CD4-positive, alpha-beta T cell (primary cell): Measurements from ENCODE around the gene PIM2. TPM values are rescaled to one million over a fixed set of nuclear protein-coding genes. Genes with fewer than 3 reads are reported as not detected.

ENCODE experiments used
- ATAC-seq: fragments of 200-7000 bp; cut with Tn5 transposase; one replicate; pipeline ENCODE4 v1.10.0; 2022; ENCODE audit warnings: mild to moderate bottlenecking; ENCODE audit not compliant: poor library complexity
- CTCF ChIA-PET: fragments of 350-600 bp; sonication (Branson Sonifier 250); formaldehyde crosslinking; loops from one replicate; lab custom pipeline; 2021; ENCODE audit warnings: antibody characterized with exemption, inconsistent platforms; lab: Charles Lee
- POLR2A ChIA-PET: fragments of 350-600 bp; sonication (Branson Sonifier 250); formaldehyde crosslinking; loops from one replicate; lab custom pipeline; 2021; ENCODE audit warnings: antibody characterized with exemption, inconsistent platforms; lab: Charles Lee
- DNase-seq, 14 experiments: peaks; one replicate each; pipeline ENCODE4 v3.0.0-alpha.2; 2013 to 2020; ENCODE audit warnings: mixed read lengths in 2 of 14
- H3K27ac ChIP-seq, 2 donors: one replicate each; pipeline versions ENCODE4 v1.5.1 to v1.7.0; 2013; ENCODE audit warnings: low read length in 2 of 2, low read depth in 1 of 2, mild to moderate bottlenecking in 1 of 2
- H3K27me3 ChIP-seq, 2 experiments: 1 replicate in 1 of 2; 2 replicates in 1 of 2; pipeline versions ENCODE4 v1.6.1 to v1.7.0; 2013; ENCODE audit warnings: low read length in 2 of 2, control low read depth in 1 of 2, mild to moderate bottlenecking in 1 of 2, moderate library complexity in 1 of 2; ENCODE audit not compliant: insufficient read depth in 2 of 2, control insufficient read depth in 1 of 2
- H3K36me3 ChIP-seq: one replicate; pipeline ENCODE4 v1.6.1; 2013; ENCODE audit warnings: low read length, control low read depth; ENCODE audit not compliant: insufficient read depth
- H3K4me1 ChIP-seq: one replicate; pipeline ENCODE4 v1.6.1; 2013; ENCODE audit warnings: low read length, control low read depth; ENCODE audit not compliant: insufficient read depth
- H3K4me3 ChIP-seq: one replicate; pipeline ENCODE4 v1.5.1; 2013; ENCODE audit warnings: mild to moderate bottlenecking, low read length, moderate library complexity
- H3K9me3 ChIP-seq, 2 experiments: 1 replicate in 1 of 2; 2 replicates in 1 of 2; pipeline versions ENCODE4 v1.6.1 to v1.7.0; 2013; ENCODE audit warnings: low read length in 2 of 2, mild to moderate bottlenecking in 2 of 2, control low read depth in 1 of 2, moderate library complexity in 1 of 2; ENCODE audit not compliant: control insufficient read depth in 1 of 2, insufficient read depth in 1 of 2
- H3K27ac Mint-ChIP-seq: one replicate; pipeline ENCODE4 v1.8.0; 2020; ENCODE audit warnings: mixed read lengths
- H3K27me3 Mint-ChIP-seq: one replicate; pipeline ENCODE4 v1.8.0; 2021; ENCODE audit warnings: mixed read lengths
- H3K36me3 Mint-ChIP-seq: one replicate; pipeline ENCODE4 v1.8.0; 2021; ENCODE audit warnings: low read depth, mixed read lengths
- H3K4me1 Mint-ChIP-seq: one replicate; pipeline ENCODE4 v1.8.0; 2021; ENCODE audit warnings: low read depth, mixed read lengths
- H3K4me3 Mint-ChIP-seq: one replicate; pipeline ENCODE4 v1.8.0; 2020; ENCODE audit warnings: mild to moderate bottlenecking, mixed read lengths
- H3K9me3 Mint-ChIP-seq: one replicate; pipeline ENCODE4 v1.8.0; 2020; ENCODE audit warnings: mixed read lengths
- intact Hi-C, 2 experiments: fragments of 100-400 bp; cut with DNase I in 1 of 2; cut with micrococcal nuclease in 1 of 2; formaldehyde crosslinking; loops; one replicate each; pipeline versions ENCODE4 v1.15.1 to v1.9.0; 2023 to 2025; cut with DNase I, micrococcal nuclease
- total RNA-seq, 174 experiments: library from RNA in 2 of 174; stranded (reverse) in 2 of 174; gene quantifications; one replicate each; pipeline ENCODE4 v1.2.3 and lab custom pipeline; 2021 to 2026
- TF ChIP-seq, protein P1 (sequence below): fragments of 200-600 bp; IDR thresholded peaks from one replicate; pipeline ENCODE4 v1.8.0; 2022; ENCODE audit warnings: antibody characterized with exemption, mild to moderate bottlenecking

The PIM2 gene
- total RNA-seq, 2 experiments from 2014 or later: 212 to 225 TPM

DNA sequence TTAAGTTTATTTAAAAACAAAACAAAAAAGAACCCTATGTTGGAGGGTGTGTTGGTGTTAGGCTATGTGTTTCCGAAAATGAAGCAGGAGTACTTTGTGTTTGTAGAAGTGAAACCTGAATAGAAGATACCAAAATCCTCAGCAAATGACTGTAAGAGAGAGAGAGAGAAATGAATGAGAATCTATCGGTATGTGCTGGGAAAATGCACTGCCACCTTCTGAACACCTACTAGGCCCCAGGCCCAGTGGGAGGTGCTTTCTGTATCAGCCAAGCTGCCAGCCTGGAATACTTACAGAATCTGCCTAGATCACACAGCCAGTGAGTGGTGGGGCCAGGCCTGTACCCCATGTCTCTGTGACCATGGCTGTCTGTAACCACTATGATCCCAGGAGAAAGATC is 14.9 kb upstream of the PIM2 start:
- no peaks in the 10 kb centered on the region for H3K27me3 ChIP-seq
- DNase-seq (peak in 1 of 14 experiments; percentile 6), ATAC-seq (no peak)
- H3K9me3 Mint-ChIP-seq: no peaks in the 10 kb centered on the region
- H3K9me3 ChIP-seq: no peaks in the 10 kb centered on the region
- peaks cover 63% of the 10 kb centered on the region for H3K36me3 Mint-ChIP-seq
- H3K4me1 Mint-ChIP-seq: peaks cover 62% of the 10 kb centered on the region
- TF ChIP-seq, protein P1, sequence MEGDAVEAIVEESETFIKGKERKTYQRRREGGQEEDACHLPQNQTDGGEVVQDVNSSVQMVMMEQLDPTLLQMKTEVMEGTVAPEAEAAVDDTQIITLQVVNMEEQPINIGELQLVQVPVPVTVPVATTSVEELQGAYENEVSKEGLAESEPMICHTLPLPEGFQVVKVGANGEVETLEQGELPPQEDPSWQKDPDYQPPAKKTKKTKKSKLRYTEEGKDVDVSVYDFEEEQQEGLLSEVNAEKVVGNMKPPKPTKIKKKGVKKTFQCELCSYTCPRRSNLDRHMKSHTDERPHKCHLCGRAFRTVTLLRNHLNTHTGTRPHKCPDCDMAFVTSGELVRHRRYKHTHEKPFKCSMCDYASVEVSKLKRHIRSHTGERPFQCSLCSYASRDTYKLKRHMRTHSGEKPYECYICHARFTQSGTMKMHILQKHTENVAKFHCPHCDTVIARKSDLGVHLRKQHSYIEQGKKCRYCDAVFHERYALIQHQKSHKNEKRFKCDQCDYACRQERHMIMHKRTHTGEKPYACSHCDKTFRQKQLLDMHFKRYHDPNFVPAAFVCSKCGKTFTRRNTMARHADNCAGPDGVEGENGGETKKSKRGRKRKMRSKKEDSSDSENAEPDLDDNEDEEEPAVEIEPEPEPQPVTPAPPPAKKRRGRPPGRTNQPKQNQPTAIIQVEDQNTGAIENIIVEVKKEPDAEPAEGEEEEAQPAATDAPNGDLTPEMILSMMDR: no peak
- H3K27ac Mint-ChIP-seq: peak overlapping the region; percentile 98
- H3K4me1 ChIP-seq: peaks cover 52% of the 10 kb centered on the region
- intact Hi-C loops: no loop called here
- no peaks in the 10 kb centered on the region for H3K27me3 Mint-ChIP-seq
- H3K36me3 ChIP-seq: peaks cover 43% of the 10 kb centered on the region
- peak overlapping the region; percentile 46 to 68 for H3K27ac ChIP-seq
- H3K4me3 ChIP-seq: no peak overlapping the region
- CTCF ChIA-PET: no interaction called here
- POLR2A ChIA-PET: interaction anchor here (1.6 to 2.2 kb wide), 2 partner anchors 13 to 14 kb away, joined by 4 to 7 read pairs; no protein-coding TSS in a partner anchor
- H3K4me3 Mint-ChIP-seq: peak overlapping the region; percentile 2

- POLR2A ChIA-PET: interaction anchor here (0.9 to 1.3 kb wide), 3 partner anchors 8 to 12 kb away, joined by 3 to 5 read pairs (median 3); no protein-coding TSS in a partner anchor
- Mint-ChIP-seq H3K4me3 (no peak overlapping the region), H3K4me1 (peaks cover 20% of the 10 kb centered on the region), H3K27me3 (no peaks in the 10 kb centered on the region), H3K36me3 (peaks cover 59% of the 10 kb centered on the region), H3K27ac (no peak overlapping the region), H3K9me3 (no peaks in the 10 kb centered on the region)
- Histone ChIP-seq H3K9me3 (no peaks in the 10 kb centered on the region), H3K36me3 (peaks cover 62% of the 10 kb centered on the region), H3K27ac (no peak overlapping the region), H3K4me3 (no peak overlapping the region), H3K27me3 (no peaks in the 10 kb centered on the region), H3K4me1 (peaks cover 34% of the 10 kb centered on the region)
- TF ChIP-seq, protein P1: no peak
- DNase-seq (no peak), ATAC-seq (no peak)
- intact Hi-C loops: no loop called here
- CTCF ChIA-PET: interaction anchor here (2.6 kb wide), 1 partner anchor 9 kb away, joined by 8 read pairs; no protein-coding TSS in a partner anchor
These were observed 9.0 kb upstream of the PIM2 start for GRCh38 chrX:48927736-48928382.

GRCh38 chrX:48927123-48927522 is 8.3 kb upstream of the PIM2 start:
- no peak overlapping the region for H3K27ac ChIP-seq
- intact Hi-C loops: no loop called here
- TF ChIP-seq, protein P1: no peak
- Mint-ChIP-seq H3K27ac (no peak overlapping the region), H3K4me3 (no peak overlapping the region), H3K36me3 (peaks cover 60% of the 10 kb centered on the region), H3K9me3 (no peaks in the 10 kb centered on the region), H3K27me3 (no peaks in the 10 kb centered on the region), H3K4me1 (peaks cover 21% of the 10 kb centered on the region)
- no peaks in the 10 kb centered on the region for H3K9me3 ChIP-seq
- H3K27me3 ChIP-seq: no peaks in the 10 kb centered on the region
- H3K4me3 ChIP-seq: no peak overlapping the region
- peaks cover 42% of the 10 kb centered on the region for H3K4me1 ChIP-seq
- DNase-seq (no peak), ATAC-seq (no peak)
- POLR2A ChIA-PET: interaction anchor here (0.9 to 1.3 kb wide), 3 partner anchors 8 to 13 kb away, joined by 3 to 5 read pairs (median 3); no protein-coding TSS in a partner anchor
- CTCF ChIA-PET: interaction anchor here (2.6 kb wide), 1 partner anchor 10 kb away, joined by 8 read pairs; no protein-coding TSS in a partner anchor
- H3K36me3 ChIP-seq: peaks cover 67% of the 10 kb centered on the region
